Glutamatergic neuron (in vitro differentiated cells): ENCODE measurements around the gene RUFY4. TPM values are rescaled to one million over a fixed set of nuclear protein-coding genes. Genes with fewer than 3 reads are reported as not detected.

Experiments used
- DNase-seq: peaks from one replicate; pipeline ENCODE4 v3.0.0; 2022
- H3K27ac Mint-ChIP-seq: one replicate; pipeline ENCODE4 v1.8.0; 2020; ENCODE audit warnings: mild to moderate bottlenecking, mixed read lengths, inconsistent platforms; ENCODE audit not compliant: unreplicated experiment
- H3K27me3 Mint-ChIP-seq: one replicate; pipeline ENCODE4 v1.8.0; 2020; ENCODE audit warnings: mild to moderate bottlenecking, moderate library complexity, mixed read lengths, inconsistent platforms; ENCODE audit not compliant: unreplicated experiment
- H3K36me3 Mint-ChIP-seq: one replicate; pipeline ENCODE4 v1.8.0; 2020; ENCODE audit warnings: mild to moderate bottlenecking, mixed read lengths, inconsistent platforms; ENCODE audit not compliant: unreplicated experiment
- H3K4me1 Mint-ChIP-seq: one replicate; pipeline ENCODE4 v1.8.0; 2020; ENCODE audit warnings: mild to moderate bottlenecking, low read depth, mixed read lengths, inconsistent platforms; ENCODE audit not compliant: unreplicated experiment
- H3K4me3 Mint-ChIP-seq: one replicate; pipeline ENCODE4 v1.8.0; 2020; ENCODE audit warnings: mild to moderate bottlenecking, mixed read lengths, inconsistent platforms; ENCODE audit not compliant: unreplicated experiment
- H3K9me3 Mint-ChIP-seq: one replicate; pipeline ENCODE4 v1.8.0; 2020; ENCODE audit warnings: mild to moderate bottlenecking, moderate library complexity, mixed read lengths, inconsistent platforms; ENCODE audit not compliant: unreplicated experiment
- total RNA-seq: library from RNA; stranded (reverse); fragmentation: NEBNext Ultra II Directional; extraction: Animal tissue kit (Norgen Biotek cat#: 25700); gene quantifications from one replicate; pipeline ENCODE4 v1.2.1, GENCODE V29; 2021; ENCODE audit not compliant: unreplicated experiment
- TF ChIP-seq, protein P1 (sequence below): fragments of 200-600 bp; sonication (generic); IDR thresholded peaks from one replicate; pipeline ENCODE4 v1.5.0; 2021; ENCODE audit not compliant: partially characterized antibody, unreplicated experiment

The RUFY4 gene
- total RNA-seq, 1 donor from 2014 or later: not detected

DNA sequence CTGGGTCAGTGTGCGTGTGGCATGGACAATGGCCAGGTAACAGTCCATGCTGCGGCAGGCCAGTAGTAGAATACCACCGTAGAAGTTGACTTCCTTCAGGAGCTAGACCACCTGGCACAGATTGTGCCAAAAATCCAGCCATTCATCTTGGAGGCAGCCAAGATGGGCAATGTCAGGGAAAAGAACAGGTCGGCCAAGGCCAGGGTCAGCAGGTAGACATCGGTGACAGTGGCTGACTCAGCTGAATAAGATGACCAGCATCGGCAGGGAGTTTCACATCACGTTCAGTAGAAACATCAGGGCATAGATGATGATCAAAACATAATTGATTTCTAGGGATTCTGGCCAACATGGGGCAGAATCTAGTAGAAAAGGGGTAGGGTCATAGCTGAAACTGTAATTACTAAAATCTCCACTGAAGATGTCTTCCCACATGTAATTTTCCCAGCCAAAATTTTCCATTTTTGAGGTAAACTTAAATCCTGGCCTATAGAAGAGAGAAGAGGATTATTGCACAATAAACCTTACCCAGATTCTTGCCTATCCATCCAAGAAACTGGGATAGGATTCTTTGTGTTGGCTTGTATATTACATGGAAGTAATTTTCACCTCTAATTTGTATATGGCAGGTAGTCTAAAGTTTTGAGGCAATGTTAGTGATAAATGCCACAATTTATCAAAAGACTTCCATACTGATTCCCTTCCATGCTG, 7.9 kb upstream of the RUFY4 start:
- Mint-ChIP-seq H3K27ac (no peak overlapping the region), H3K4me1 (no peaks in the 10 kb centered on the region), H3K27me3 (peaks cover 3% of the 10 kb centered on the region), H3K9me3 (peaks cover 2% of the 10 kb centered on the region), H3K4me3 (no peak overlapping the region), H3K36me3 (no peaks in the 10 kb centered on the region)
- no peak for DNase-seq
- TF ChIP-seq, protein P1, sequence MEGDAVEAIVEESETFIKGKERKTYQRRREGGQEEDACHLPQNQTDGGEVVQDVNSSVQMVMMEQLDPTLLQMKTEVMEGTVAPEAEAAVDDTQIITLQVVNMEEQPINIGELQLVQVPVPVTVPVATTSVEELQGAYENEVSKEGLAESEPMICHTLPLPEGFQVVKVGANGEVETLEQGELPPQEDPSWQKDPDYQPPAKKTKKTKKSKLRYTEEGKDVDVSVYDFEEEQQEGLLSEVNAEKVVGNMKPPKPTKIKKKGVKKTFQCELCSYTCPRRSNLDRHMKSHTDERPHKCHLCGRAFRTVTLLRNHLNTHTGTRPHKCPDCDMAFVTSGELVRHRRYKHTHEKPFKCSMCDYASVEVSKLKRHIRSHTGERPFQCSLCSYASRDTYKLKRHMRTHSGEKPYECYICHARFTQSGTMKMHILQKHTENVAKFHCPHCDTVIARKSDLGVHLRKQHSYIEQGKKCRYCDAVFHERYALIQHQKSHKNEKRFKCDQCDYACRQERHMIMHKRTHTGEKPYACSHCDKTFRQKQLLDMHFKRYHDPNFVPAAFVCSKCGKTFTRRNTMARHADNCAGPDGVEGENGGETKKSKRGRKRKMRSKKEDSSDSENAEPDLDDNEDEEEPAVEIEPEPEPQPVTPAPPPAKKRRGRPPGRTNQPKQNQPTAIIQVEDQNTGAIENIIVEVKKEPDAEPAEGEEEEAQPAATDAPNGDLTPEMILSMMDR: no peak

DNA sequence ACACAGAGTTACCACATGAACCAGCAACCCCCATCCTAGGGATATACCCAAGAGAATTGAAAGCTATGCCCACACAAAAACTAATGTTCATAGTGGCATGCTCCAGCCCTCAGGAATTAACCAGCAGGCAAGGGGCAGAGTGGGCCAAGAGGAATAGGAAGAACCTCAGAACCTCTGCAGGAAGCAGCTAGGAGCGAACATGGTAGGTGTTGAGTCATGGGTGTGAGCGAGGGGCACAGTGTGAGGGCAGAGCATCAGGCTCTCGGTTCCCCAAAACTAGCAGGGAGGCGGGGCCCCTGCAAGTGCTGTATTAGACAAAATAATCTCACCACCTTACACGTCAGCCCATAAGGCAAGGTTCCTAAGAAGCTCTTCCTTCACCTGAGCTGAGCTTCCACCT, 5.6 kb upstream of the RUFY4 start:
- H3K36me3 Mint-ChIP-seq: no peaks in the 10 kb centered on the region
- H3K27me3 Mint-ChIP-seq: peaks cover 10% of the 10 kb centered on the region
- H3K4me3 Mint-ChIP-seq: no peak overlapping the region
- H3K9me3 Mint-ChIP-seq: peaks cover 2% of the 10 kb centered on the region
- H3K4me1 Mint-ChIP-seq: no peaks in the 10 kb centered on the region
- no peak for DNase-seq
- TF ChIP-seq, protein P1: no peak
- H3K27ac Mint-ChIP-seq: no peak overlapping the region

DNA sequence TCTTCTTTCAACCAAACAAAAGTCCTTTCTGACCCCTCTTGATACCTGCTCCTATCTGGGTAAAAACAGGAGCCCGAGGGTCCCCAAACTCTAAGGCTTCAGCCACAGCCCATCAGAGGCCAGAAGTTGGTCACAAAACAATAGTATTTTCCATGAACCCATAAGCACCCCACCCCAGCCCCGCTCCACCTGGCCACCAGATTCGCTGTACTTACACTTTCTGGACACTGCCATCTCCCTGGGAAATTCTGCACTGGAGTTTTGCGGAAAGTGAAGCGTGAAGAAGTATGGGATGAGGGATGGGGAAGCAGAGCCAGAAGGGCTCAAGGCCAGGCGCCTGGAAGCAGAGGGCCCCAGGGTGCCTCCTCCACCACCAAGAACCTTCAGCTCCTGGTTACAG, 5.2 kb upstream of the RUFY4 start:
- Mint-ChIP-seq H3K27me3 (peaks cover 10% of the 10 kb centered on the region), H3K4me1 (peaks cover 2% of the 10 kb centered on the region)

GRCh38 chr2:218065239-218066006, 3.6 kb upstream of the RUFY4 start:
- TF ChIP-seq, protein P1: no peak
- Mint-ChIP-seq H3K27ac (no peak overlapping the region), H3K36me3 (no peaks in the 10 kb centered on the region), H3K9me3 (peaks cover 5% of the 10 kb centered on the region), H3K4me1 (peaks cover 2% of the 10 kb centered on the region), H3K27me3 (peaks cover 10% of the 10 kb centered on the region), H3K4me3 (no peak overlapping the region)
- DNase-seq: no peak

More for the DNA sequence above, 5.2 kb upstream of the RUFY4 start:
- Mint-ChIP-seq H3K27ac (no peak overlapping the region), H3K9me3 (peaks cover 4% of the 10 kb centered on the region), H3K36me3 (no peaks in the 10 kb centered on the region), H3K4me3 (no peak overlapping the region)
- TF ChIP-seq, protein P1: no peak
- DNase-seq: no peak
